Panc1 (cell line): ENCODE results near the gene ATP2B1.

Source experiments
- CTCF ChIP-seq: fragments of 450-650 bp; IDR thresholded peaks from 2 replicates; pipeline ENCODE4 v1.5.1; 2017; ENCODE audit warnings: mild to moderate bottlenecking
- REST ChIP-seq, 2 experiments: IDR thresholded peaks; 2 replicates each; pipeline ENCODE4 v1.6.1; 2011 to 2012; ENCODE audit warnings: low read depth in 2 of 2, control low read depth in 1 of 2, low read length in 1 of 2, mild to moderate bottlenecking in 1 of 2, moderate library complexity in 1 of 2; ENCODE audit not compliant: insufficient read depth in 1 of 2

- TF ChIP-seq CTCF (no peak), REST (IDR thresholded peaks at IDR 0.05; ENCODE audit: insufficient read depth in 1 of 2, low read depth in 2 of 2, low read length in 1 of 2) (no peak)
These were observed 37.2 kb downstream of the ATP2B1 start for GRCh38 chr12:89671469-89671868.
